Upper lobe of left lung (tissue), 4 donors: ENCODE measurements around the gene BBLN.

Experiments
- EP300 ChIP-seq, 4 donors: sonication (generic); formaldehyde crosslinking; IDR thresholded peaks; one replicate each; pipeline ENCODE4 v1.5.1; 2017; ENCODE audit warnings: antibody characterized with exemption in 4 of 4, control low read depth in 2 of 4
- POLR2A ChIP-seq, 4 donors: fragments of 450-650 bp; IDR thresholded peaks; one replicate each; pipeline ENCODE4 v1.5.1; 2016 to 2017; ENCODE audit warnings: antibody characterized with exemption in 4 of 4, mild to moderate bottlenecking in 2 of 4
- POLR2AphosphoS5 ChIP-seq, 2 donors: sonication (generic); formaldehyde crosslinking; IDR thresholded peaks; one replicate each; pipeline ENCODE4 v1.5.1; 2017; ENCODE audit warnings: antibody characterized with exemption in 2 of 2
- TF ChIP-seq, protein P1 (sequence below), 6 experiments: fragments of 450-650 bp in 4 of 6; fragments of 200-600 bp in 2 of 6; sonication (generic) in 2 of 6; IDR thresholded peaks; one replicate each; pipeline ENCODE4 v1.5.1; 2016 to 2019; ENCODE audit warnings: antibody characterized with exemption in 6 of 6

DNA sequence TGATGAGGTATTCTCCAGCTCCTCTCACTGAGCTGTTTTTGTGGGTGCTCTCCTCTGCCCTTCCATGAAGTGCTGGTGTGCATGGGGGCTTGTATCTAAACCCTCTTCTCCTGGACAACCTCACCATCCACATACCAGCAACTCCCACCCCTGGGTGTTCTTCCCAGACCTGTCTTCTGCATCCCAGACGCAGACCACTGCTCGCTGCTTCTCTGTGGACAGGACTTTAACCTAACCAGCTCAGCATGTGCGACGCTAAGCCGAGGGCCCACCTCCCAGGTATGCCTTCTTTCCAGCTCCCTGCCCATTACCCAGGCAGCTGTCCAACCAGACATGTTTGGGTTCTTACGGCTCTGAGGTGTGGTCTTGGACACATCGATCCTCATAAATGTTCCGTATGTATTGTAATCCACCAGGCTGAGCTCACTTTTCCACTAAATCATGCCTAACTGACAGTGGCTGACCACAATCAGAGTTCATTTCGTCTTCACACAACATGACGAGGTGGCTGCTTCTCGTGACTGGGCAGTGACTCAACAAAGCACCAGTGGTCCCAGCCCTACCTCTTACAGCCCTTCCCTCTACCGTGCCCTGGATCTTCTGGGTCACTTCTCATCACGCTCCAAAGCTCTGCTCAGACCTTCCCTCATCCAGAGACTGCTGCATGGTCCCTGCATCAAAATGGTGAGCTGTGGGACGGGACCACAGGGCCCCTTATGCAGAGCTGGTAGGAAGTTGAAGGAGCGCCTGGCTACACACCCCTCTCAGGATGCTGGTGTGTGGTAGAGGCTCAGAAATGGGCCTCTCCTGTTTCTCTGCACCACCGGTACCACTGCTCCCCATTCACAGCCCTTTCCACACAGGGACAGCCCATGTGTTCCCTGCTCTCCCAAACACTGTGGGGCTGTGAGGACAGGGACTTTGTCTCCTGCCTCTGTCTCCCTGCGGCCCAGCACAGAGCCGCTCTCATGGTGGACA lies 23.0 kb upstream of the BBLN start:
- TF ChIP-seq, protein P1, sequence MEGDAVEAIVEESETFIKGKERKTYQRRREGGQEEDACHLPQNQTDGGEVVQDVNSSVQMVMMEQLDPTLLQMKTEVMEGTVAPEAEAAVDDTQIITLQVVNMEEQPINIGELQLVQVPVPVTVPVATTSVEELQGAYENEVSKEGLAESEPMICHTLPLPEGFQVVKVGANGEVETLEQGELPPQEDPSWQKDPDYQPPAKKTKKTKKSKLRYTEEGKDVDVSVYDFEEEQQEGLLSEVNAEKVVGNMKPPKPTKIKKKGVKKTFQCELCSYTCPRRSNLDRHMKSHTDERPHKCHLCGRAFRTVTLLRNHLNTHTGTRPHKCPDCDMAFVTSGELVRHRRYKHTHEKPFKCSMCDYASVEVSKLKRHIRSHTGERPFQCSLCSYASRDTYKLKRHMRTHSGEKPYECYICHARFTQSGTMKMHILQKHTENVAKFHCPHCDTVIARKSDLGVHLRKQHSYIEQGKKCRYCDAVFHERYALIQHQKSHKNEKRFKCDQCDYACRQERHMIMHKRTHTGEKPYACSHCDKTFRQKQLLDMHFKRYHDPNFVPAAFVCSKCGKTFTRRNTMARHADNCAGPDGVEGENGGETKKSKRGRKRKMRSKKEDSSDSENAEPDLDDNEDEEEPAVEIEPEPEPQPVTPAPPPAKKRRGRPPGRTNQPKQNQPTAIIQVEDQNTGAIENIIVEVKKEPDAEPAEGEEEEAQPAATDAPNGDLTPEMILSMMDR (IDR thresholded peaks at IDR 0.05): no peak
- TF ChIP-seq EP300 (IDR thresholded peaks at IDR 0.05) (no peak), POLR2A (IDR thresholded peaks at IDR 0.05) (no peak), POLR2AphosphoS5 (IDR thresholded peaks at IDR 0.05) (no peak)
